WTC11 (cell line): ENCODE data around the gene GABRB2. TPM values are rescaled to one million over a fixed set of nuclear protein-coding genes. Genes with fewer than 3 reads are reported as not detected.

Experiments used
- ATAC-seq: fragments of 200-7000 bp; cut with Tn5 transposase; 2 replicates; pipeline ENCODE4 v1.10.0; 2021; ENCODE audit warnings: mild to moderate bottlenecking, moderate library complexity
- CTCF ChIA-PET: fragments of 300-600 bp; sonication (Branson Sonifier 250); formaldehyde crosslinking; loops from one replicate; lab custom pipeline; 2021; ENCODE audit warnings: antibody characterized with exemption; lab: Charles Lee
- POLR2A ChIA-PET: fragments of 350-600 bp; sonication (Branson Sonifier 250); formaldehyde crosslinking; loops from one replicate; lab custom pipeline; 2021; ENCODE audit warnings: antibody characterized with exemption; lab: Charles Lee
- DNase-seq: peaks from one replicate; pipeline ENCODE4 v3.0.0; 2021; ENCODE audit warnings: low spot score
- H3K27ac Mint-ChIP-seq: 2 replicates; pipeline ENCODE4 v1.8.0; 2021; ENCODE audit warnings: mixed read lengths
- H3K27me3 Mint-ChIP-seq: 2 replicates; pipeline ENCODE4 v1.8.0; 2021; ENCODE audit warnings: low read depth, mild to moderate bottlenecking, moderate library complexity, mixed read lengths
- H3K36me3 Mint-ChIP-seq: 2 replicates; pipeline ENCODE4 v1.8.0; 2021; ENCODE audit warnings: mixed read lengths
- H3K4me1 Mint-ChIP-seq: 2 replicates; pipeline ENCODE4 v1.8.0; 2022; ENCODE audit warnings: mixed read lengths
- H3K4me3 Mint-ChIP-seq: 2 replicates; pipeline ENCODE4 v1.8.0; 2021; ENCODE audit warnings: mild to moderate bottlenecking, moderate library complexity, mixed read lengths
- H3K9me3 Mint-ChIP-seq: 2 replicates; pipeline ENCODE4 v1.8.0; 2021; ENCODE audit warnings: mixed read lengths
- CREB1 ChIP-seq: sonication (generic); formaldehyde crosslinking; IDR thresholded peaks from 2 replicates; pipeline ENCODE4 v1.8.0; 2023; ENCODE audit warnings: mild to moderate bottlenecking, missing genetic modification reagents
- CREM ChIP-seq: sonication (generic); formaldehyde crosslinking; IDR thresholded peaks from 2 replicates; pipeline ENCODE4 v1.8.1; 2022; ENCODE audit warnings: mild to moderate bottlenecking, missing genetic modification reagents, moderate library complexity
- EMX1 ChIP-seq: fragments of 250-450 bp; sonication (Bioruptor Pico); IDR thresholded peaks from 2 replicates; pipeline ENCODE4 v1.8.0; 2021; ENCODE audit warnings: mild to moderate bottlenecking
- ERG ChIP-seq: fragments of 250-450 bp; sonication (Bioruptor Pico); IDR thresholded peaks from 2 replicates; pipeline ENCODE4 v1.8.0; 2021; ENCODE audit warnings: mild to moderate bottlenecking
- FOXJ3 ChIP-seq: sonication (generic); formaldehyde crosslinking; IDR thresholded peaks from 2 replicates; pipeline ENCODE4 v1.9.0; 2021; ENCODE audit warnings: missing genetic modification reagents, mild to moderate bottlenecking, borderline replicate concordance
- FOXP1 ChIP-seq: sonication (generic); formaldehyde crosslinking; IDR thresholded peaks from 2 replicates; pipeline ENCODE4 v1.8.0; 2022; ENCODE audit warnings: missing genetic modification reagents, mild to moderate bottlenecking, moderate library complexity, borderline replicate concordance
- JAZF1 ChIP-seq: fragments of 250-450 bp; sonication (Bioruptor Pico); IDR thresholded peaks from 2 replicates; pipeline ENCODE4 v1.9.0; 2021; ENCODE audit warnings: moderate library complexity, mild to moderate bottlenecking, inconsistent platforms
- KAT7 ChIP-seq: sonication (generic); formaldehyde crosslinking; IDR thresholded peaks from 2 replicates; pipeline ENCODE4 v1.8.1; 2023; ENCODE audit warnings: missing genetic modification reagents, mild to moderate bottlenecking, borderline replicate concordance
- NFE2L1 ChIP-seq: sonication (generic); formaldehyde crosslinking; IDR thresholded peaks from 2 replicates; pipeline ENCODE4 v1.8.1; 2023; ENCODE audit warnings: missing genetic modification reagents
- NR3C1 ChIP-seq: sonication (generic); formaldehyde crosslinking; conservative IDR thresholded peaks from 2 replicates; pipeline ENCODE4 v1.8.1; 2023; ENCODE audit warnings: low read depth, mild to moderate bottlenecking, missing genetic modification reagents
- PRRX2 ChIP-seq: fragments of 250-450 bp; sonication (Bioruptor Pico); IDR thresholded peaks from 2 replicates; pipeline ENCODE4 v1.8.0; 2021; ENCODE audit warnings: mild to moderate bottlenecking
- TP53 ChIP-seq: sonication (generic); formaldehyde crosslinking; IDR thresholded peaks from 2 replicates; pipeline ENCODE4 v1.8.1; 2023; ENCODE audit warnings: mild to moderate bottlenecking, missing genetic modification reagents
- ZNF138 ChIP-seq: sonication (generic); formaldehyde crosslinking; conservative IDR thresholded peaks from 2 replicates; pipeline ENCODE4 v1.8.1; 2022; ENCODE audit warnings: mild to moderate bottlenecking, moderate library complexity, missing genetic modification reagents
- ZNF263 ChIP-seq: sonication (generic); formaldehyde crosslinking; IDR thresholded peaks from 2 replicates; pipeline ENCODE4 v1.8.1; 2022; ENCODE audit warnings: low read depth, mild to moderate bottlenecking, moderate library complexity, missing genetic modification reagents
- ZNF317 ChIP-seq: sonication (generic); formaldehyde crosslinking; IDR thresholded peaks from 2 replicates; pipeline ENCODE4 v1.8.1; 2023; ENCODE audit warnings: low read depth, mild to moderate bottlenecking, moderate library complexity, missing genetic modification reagents, borderline replicate concordance
- ZNF396 ChIP-seq: fragments of 250-450 bp; sonication (Bioruptor Pico); IDR thresholded peaks from 2 replicates; pipeline ENCODE4 v1.8.0; 2021; ENCODE audit warnings: mild to moderate bottlenecking, moderate library complexity, borderline replicate concordance
- total RNA-seq: library from RNA; stranded (reverse); gene quantifications from 3 replicates; pipeline ENCODE4 v1.2.3, GENCODE V29; 2021
- TF ChIP-seq, protein P1 (sequence below): fragments of 250-450 bp; sonication (Bioruptor Pico); IDR thresholded peaks from 2 replicates; pipeline ENCODE4 v1.9.0; 2021; ENCODE audit warnings: mild to moderate bottlenecking
- TF ChIP-seq, protein P2 (sequence below): sonication (generic); formaldehyde crosslinking; IDR thresholded peaks from 2 replicates; pipeline ENCODE4 v1.8.1; 2023; ENCODE audit warnings: mild to moderate bottlenecking, missing genetic modification reagents
- TF ChIP-seq, protein P3 (sequence below): fragments of 200-600 bp; IDR thresholded peaks from 2 replicates; pipeline ENCODE4 v1.8.0; 2022; ENCODE audit warnings: antibody characterized with exemption
- TF ChIP-seq, protein P4 (sequence below): sonication (generic); formaldehyde crosslinking; IDR thresholded peaks from 2 replicates; pipeline ENCODE4 v1.8.1; 2023; ENCODE audit warnings: mild to moderate bottlenecking, moderate library complexity, missing genetic modification reagents
- TF ChIP-seq, protein P5 (sequence below): sonication (generic); formaldehyde crosslinking; IDR thresholded peaks from 2 replicates; pipeline ENCODE4 v1.8.1; 2022; ENCODE audit warnings: missing genetic modification reagents, borderline replicate concordance
- TF ChIP-seq, protein P6 (sequence below): sonication (generic); formaldehyde crosslinking; IDR thresholded peaks from 2 replicates; pipeline ENCODE4 v1.8.1; 2022; ENCODE audit warnings: low read depth, missing genetic modification reagents, borderline replicate concordance
- TF ChIP-seq, protein P7 (sequence below): sonication (generic); formaldehyde crosslinking; IDR thresholded peaks from 2 replicates; pipeline ENCODE4 v1.8.0; 2022; ENCODE audit warnings: mild to moderate bottlenecking, missing genetic modification reagents

The GABRB2 gene
- total RNA-seq, 1 experiment from 2014 or later = 0.79 TPM

GRCh38 chr5:161580621-161581020 is 34.1 kb upstream of the GABRB2 start (continued):
- TF ChIP-seq CREM (CRISPR knock-in tag) (no peak), TP53 (no peak), NFE2L1 (CRISPR knock-in tag) (no peak), ERG (CRISPR knock-in tag) (no peak), KAT7 (CRISPR knock-in tag) (no peak), ZNF263 (CRISPR knock-in tag) (no peak)
- TF ChIP-seq, protein P1, sequence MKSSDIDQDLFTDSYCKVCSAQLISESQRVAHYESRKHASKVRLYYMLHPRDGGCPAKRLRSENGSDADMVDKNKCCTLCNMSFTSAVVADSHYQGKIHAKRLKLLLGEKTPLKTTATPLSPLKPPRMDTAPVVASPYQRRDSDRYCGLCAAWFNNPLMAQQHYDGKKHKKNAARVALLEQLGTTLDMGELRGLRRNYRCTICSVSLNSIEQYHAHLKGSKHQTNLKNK (CRISPR knock-in tag) = no peak

GRCh38 chr5:161572914-161573313 is 26.4 kb upstream of the GABRB2 start:
- H3K36me3 Mint-ChIP-seq = no peaks in the 10 kb centered on the region
- TF ChIP-seq FOXJ3 (CRISPR knock-in tag) = no peak
- TF ChIP-seq ZNF138 = no peak
- no peak for TF ChIP-seq EMX1
- TF ChIP-seq, protein P2, sequence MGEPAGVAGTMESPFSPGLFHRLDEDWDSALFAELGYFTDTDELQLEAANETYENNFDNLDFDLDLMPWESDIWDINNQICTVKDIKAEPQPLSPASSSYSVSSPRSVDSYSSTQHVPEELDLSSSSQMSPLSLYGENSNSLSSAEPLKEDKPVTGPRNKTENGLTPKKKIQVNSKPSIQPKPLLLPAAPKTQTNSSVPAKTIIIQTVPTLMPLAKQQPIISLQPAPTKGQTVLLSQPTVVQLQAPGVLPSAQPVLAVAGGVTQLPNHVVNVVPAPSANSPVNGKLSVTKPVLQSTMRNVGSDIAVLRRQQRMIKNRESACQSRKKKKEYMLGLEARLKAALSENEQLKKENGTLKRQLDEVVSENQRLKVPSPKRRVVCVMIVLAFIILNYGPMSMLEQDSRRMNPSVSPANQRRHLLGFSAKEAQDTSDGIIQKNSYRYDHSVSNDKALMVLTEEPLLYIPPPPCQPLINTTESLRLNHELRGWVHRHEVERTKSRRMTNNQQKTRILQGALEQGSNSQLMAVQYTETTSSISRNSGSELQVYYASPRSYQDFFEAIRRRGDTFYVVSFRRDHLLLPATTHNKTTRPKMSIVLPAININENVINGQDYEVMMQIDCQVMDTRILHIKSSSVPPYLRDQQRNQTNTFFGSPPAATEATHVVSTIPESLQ = no peak
- no peak for TF ChIP-seq CREB1

GRCh38 chr5:161566081-161566480 is 19.6 kb upstream of the GABRB2 start:
- Mint-ChIP-seq H3K4me3 (no peak overlapping the region), H3K27me3 (no peaks in the 10 kb centered on the region), H3K36me3 (no peaks in the 10 kb centered on the region), H3K4me1 (peaks cover 17% of the 10 kb centered on the region), H3K9me3 (no peaks in the 10 kb centered on the region), H3K27ac (no peak overlapping the region)
- ChIA-PET POLR2A (no interaction called here), CTCF (no interaction called here)
- ATAC-seq (no peak), DNase-seq (no peak)
- TF ChIP-seq NR3C1 (CRISPR knock-in tag) = no peak
- TF ChIP-seq, protein P3, sequence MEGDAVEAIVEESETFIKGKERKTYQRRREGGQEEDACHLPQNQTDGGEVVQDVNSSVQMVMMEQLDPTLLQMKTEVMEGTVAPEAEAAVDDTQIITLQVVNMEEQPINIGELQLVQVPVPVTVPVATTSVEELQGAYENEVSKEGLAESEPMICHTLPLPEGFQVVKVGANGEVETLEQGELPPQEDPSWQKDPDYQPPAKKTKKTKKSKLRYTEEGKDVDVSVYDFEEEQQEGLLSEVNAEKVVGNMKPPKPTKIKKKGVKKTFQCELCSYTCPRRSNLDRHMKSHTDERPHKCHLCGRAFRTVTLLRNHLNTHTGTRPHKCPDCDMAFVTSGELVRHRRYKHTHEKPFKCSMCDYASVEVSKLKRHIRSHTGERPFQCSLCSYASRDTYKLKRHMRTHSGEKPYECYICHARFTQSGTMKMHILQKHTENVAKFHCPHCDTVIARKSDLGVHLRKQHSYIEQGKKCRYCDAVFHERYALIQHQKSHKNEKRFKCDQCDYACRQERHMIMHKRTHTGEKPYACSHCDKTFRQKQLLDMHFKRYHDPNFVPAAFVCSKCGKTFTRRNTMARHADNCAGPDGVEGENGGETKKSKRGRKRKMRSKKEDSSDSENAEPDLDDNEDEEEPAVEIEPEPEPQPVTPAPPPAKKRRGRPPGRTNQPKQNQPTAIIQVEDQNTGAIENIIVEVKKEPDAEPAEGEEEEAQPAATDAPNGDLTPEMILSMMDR = no peak
- TF ChIP-seq, protein P4, sequence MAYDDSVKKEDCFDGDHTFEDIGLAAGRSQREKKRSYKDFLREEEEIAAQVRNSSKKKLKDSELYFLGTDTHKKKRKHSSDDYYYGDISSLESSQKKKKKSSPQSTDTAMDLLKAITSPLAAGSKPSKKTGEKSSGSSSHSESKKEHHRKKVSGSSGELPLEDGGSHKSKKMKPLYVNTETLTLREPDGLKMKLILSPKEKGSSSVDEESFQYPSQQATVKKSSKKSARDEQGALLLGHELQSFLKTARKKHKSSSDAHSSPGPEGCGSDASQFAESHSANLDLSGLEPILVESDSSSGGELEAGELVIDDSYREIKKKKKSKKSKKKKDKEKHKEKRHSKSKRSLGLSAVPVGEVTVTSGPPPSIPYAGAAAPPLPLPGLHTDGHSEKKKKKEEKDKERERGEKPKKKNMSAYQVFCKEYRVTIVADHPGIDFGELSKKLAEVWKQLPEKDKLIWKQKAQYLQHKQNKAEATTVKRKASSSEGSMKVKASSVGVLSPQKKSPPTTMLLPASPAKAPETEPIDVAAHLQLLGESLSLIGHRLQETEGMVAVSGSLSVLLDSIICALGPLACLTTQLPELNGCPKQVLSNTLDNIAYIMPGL = no peak
- TF ChIP-seq, protein P5, sequence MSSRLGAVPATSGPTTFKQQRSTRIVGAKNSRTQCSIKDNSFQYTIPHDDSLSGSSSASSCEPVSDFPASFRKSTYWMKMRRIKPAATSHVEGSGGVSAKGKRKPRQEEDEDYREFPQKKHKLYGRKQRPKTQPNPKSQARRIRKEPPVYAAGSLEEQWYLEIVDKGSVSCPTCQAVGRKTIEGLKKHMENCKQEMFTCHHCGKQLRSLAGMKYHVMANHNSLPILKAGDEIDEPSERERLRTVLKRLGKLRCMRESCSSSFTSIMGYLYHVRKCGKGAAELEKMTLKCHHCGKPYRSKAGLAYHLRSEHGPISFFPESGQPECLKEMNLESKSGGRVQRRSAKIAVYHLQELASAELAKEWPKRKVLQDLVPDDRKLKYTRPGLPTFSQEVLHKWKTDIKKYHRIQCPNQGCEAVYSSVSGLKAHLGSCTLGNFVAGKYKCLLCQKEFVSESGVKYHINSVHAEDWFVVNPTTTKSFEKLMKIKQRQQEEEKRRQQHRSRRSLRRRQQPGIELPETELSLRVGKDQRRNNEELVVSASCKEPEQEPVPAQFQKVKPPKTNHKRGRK = no peak
- TF ChIP-seq ZNF396 (CRISPR knock-in tag) = no peak
- TF ChIP-seq JAZF1 (CRISPR knock-in tag) = no peak
- TF ChIP-seq, protein P6, sequence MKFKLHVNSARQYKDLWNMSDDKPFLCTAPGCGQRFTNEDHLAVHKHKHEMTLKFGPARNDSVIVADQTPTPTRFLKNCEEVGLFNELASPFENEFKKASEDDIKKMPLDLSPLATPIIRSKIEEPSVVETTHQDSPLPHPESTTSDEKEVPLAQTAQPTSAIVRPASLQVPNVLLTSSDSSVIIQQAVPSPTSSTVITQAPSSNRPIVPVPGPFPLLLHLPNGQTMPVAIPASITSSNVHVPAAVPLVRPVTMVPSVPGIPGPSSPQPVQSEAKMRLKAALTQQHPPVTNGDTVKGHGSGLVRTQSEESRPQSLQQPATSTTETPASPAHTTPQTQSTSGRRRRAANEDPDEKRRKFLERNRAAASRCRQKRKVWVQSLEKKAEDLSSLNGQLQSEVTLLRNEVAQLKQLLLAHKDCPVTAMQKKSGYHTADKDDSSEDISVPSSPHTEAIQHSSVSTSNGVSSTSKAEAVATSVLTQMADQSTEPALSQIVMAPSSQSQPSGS = no peak
- TF ChIP-seq ZNF317 (CRISPR knock-in tag) = no peak
- TF ChIP-seq, protein P7, sequence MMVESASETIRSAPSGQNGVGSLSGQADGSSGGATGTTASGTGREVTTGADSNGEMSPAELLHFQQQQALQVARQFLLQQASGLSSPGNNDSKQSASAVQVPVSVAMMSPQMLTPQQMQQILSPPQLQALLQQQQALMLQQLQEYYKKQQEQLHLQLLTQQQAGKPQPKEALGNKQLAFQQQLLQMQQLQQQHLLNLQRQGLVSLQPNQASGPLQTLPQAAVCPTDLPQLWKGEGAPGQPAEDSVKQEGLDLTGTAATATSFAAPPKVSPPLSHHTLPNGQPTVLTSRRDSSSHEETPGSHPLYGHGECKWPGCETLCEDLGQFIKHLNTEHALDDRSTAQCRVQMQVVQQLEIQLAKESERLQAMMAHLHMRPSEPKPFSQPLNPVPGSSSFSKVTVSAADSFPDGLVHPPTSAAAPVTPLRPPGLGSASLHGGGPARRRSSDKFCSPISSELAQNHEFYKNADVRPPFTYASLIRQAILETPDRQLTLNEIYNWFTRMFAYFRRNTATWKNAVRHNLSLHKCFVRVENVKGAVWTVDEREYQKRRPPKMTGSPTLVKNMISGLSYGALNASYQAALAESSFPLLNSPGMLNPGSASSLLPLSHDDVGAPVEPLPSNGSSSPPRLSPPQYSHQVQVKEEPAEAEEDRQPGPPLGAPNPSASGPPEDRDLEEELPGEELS (CRISPR knock-in tag) = no peak
- no peak for TF ChIP-seq PRRX2
- TF ChIP-seq FOXP1 (CRISPR knock-in tag) = no peak

More at GRCh38 chr5:161572914-161573313, 26.4 kb upstream of the GABRB2 start:
- ChIA-PET CTCF (no interaction called here), POLR2A (no interaction called here)
- ATAC-seq (no peak), DNase-seq (no peak)
- no peaks in the 10 kb centered on the region for H3K27me3 Mint-ChIP-seq
- H3K27ac Mint-ChIP-seq = no peak overlapping the region
- H3K4me1 Mint-ChIP-seq = no peaks in the 10 kb centered on the region
- H3K4me3 Mint-ChIP-seq = no peak overlapping the region
- H3K9me3 Mint-ChIP-seq = no peaks in the 10 kb centered on the region
